Prostate gland (tissue), 2 donors: ENCODE measurements around the gene CACFD1.

Experiments
- POLR2A ChIP-seq: fragments of 450-650 bp; IDR thresholded peaks from one replicate; pipeline ENCODE4 v1.6.1; 2016; ENCODE audit warnings: antibody characterized with exemption, mild to moderate bottlenecking
- POLR2AphosphoS5 ChIP-seq: sonication (generic); formaldehyde crosslinking; IDR thresholded peaks from one replicate; pipeline ENCODE4 v1.6.1; 2017; ENCODE audit warnings: antibody characterized with exemption
- TF ChIP-seq, protein P1 (sequence below), 4 experiments: fragments of 200-600 bp in 2 of 4; fragments of 450-650 bp in 2 of 4; sonication (generic) in 2 of 4; IDR thresholded peaks; 1 replicate in 3 of 4; 2 replicates in 1 of 4; pipeline ENCODE4 v1.5.1; 2016 to 2019; ENCODE audit warnings: antibody characterized with exemption in 4 of 4, mild to moderate bottlenecking in 2 of 4, moderate library complexity in 2 of 4

DNA sequence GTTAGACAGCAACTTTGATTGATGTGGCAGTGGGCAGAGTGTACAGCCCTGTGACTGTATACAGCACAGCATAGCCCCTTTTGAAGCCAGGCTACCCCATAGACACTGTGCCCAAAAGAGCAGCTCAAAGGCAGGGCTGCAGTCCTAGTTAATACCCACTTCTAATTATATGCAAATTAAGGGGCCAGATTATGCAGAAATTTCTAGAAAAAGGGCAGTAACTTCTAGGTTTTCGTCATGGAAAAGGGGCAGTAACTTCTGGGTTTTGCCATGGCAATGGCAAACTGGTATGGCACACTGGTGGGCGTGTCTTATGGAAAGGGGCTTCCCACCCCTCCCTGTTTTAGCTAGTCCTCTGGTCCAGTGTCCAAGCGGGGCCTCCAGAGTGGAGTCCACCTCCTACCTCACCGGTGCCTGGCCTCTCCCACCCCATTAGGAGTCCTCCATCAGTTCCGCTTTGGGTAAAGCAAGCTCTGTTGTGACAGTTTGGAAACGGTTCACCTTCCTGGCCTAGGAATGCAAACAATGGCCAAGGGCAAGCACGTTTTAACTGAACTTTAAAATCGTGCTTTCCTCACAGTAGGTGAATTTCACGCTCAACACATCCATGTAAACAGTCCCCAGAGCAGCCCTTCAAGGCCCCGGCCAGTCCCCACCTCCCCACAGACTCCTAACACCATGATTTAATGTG is 32.0 kb upstream of the CACFD1 start:
- no peak for TF ChIP-seq POLR2AphosphoS5
- TF ChIP-seq, protein P1, sequence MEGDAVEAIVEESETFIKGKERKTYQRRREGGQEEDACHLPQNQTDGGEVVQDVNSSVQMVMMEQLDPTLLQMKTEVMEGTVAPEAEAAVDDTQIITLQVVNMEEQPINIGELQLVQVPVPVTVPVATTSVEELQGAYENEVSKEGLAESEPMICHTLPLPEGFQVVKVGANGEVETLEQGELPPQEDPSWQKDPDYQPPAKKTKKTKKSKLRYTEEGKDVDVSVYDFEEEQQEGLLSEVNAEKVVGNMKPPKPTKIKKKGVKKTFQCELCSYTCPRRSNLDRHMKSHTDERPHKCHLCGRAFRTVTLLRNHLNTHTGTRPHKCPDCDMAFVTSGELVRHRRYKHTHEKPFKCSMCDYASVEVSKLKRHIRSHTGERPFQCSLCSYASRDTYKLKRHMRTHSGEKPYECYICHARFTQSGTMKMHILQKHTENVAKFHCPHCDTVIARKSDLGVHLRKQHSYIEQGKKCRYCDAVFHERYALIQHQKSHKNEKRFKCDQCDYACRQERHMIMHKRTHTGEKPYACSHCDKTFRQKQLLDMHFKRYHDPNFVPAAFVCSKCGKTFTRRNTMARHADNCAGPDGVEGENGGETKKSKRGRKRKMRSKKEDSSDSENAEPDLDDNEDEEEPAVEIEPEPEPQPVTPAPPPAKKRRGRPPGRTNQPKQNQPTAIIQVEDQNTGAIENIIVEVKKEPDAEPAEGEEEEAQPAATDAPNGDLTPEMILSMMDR (IDR thresholded peaks at IDR 0.05): no peak
- TF ChIP-seq POLR2A: no peak
